GM23338 (cell line): Measurements from ENCODE around the gene OPALIN. TPM values are rescaled to one million over a fixed set of nuclear protein-coding genes. Genes with fewer than 3 reads are reported as not detected.

Source experiments
- ATAC-seq: fragments of 200-7000 bp; cut with Tn5 transposase; 3 replicates; pipeline ENCODE4 v1.9.1; 2020
- DNase-seq: peaks from one replicate; pipeline ENCODE4 v3.0.0-alpha.2; 2015; ENCODE audit warnings: low spot score
- H2AFZ ChIP-seq: fragments of 200-600 bp; sonication (generic); 2 replicates; pipeline ENCODE4 v1.8.0; 2016; ENCODE audit warnings: antibody characterized with exemption, mild to moderate bottlenecking, moderate library complexity
- H3F3A ChIP-seq: fragments of 200-600 bp; sonication (generic); replicated peaks from 2 replicates; pipeline ENCODE4 v1.8.0; 2017; ENCODE audit warnings: antibody characterized with exemption, mixed run types, low read depth
- H3K27ac ChIP-seq: fragments of 200-600 bp; sonication (generic); 2 replicates; pipeline ENCODE4 v1.6.1; 2016; ENCODE audit warnings: low read depth
- H3K27me3 ChIP-seq: fragments of 200-600 bp; sonication (generic); 2 replicates; pipeline ENCODE4 v1.8.0; 2016; ENCODE audit warnings: mild to moderate bottlenecking, mixed run types, moderate library complexity; ENCODE audit not compliant: insufficient read depth
- H3K36me3 ChIP-seq: fragments of 200-600 bp; sonication (generic); 2 replicates; pipeline ENCODE4 v1.8.0; 2016; ENCODE audit warnings: mild to moderate bottlenecking; ENCODE audit not compliant: insufficient read depth
- H3K4me1 ChIP-seq: fragments of 200-600 bp; sonication (generic); 2 replicates; pipeline ENCODE4 v1.8.0; 2016; ENCODE audit warnings: mild to moderate bottlenecking, moderate library complexity; ENCODE audit not compliant: insufficient read depth
- H3K4me2 ChIP-seq: fragments of 200-600 bp; sonication (generic); 2 replicates; pipeline ENCODE4 v1.7.1; 2017; ENCODE audit warnings: mixed run types
- H3K4me3 ChIP-seq: fragments of 200-600 bp; sonication (generic); 2 replicates; pipeline ENCODE4 v1.6.1; 2016; ENCODE audit warnings: mixed run types
- H3K79me2 ChIP-seq: fragments of 200-600 bp; sonication (generic); replicated peaks from 2 replicates; pipeline ENCODE4 v1.8.0; 2017; ENCODE audit warnings: mild to moderate bottlenecking; ENCODE audit not compliant: insufficient read depth
- H3K9me2 ChIP-seq: fragments of 200-600 bp; sonication (generic); 2 replicates; pipeline ENCODE4 v1.8.0; 2017; ENCODE audit not compliant: insufficient read depth
- H4K20me1 ChIP-seq: fragments of 200-600 bp; sonication (generic); replicated peaks from 2 replicates; pipeline ENCODE4 v1.8.0; 2017; ENCODE audit warnings: mild to moderate bottlenecking; ENCODE audit not compliant: insufficient read depth
- H3K27ac Mint-ChIP-seq: 2 replicates; pipeline ENCODE4 v1.8.0; 2020; ENCODE audit warnings: inconsistent platforms, mild to moderate bottlenecking, moderate library complexity, mixed read lengths
- H3K27me3 Mint-ChIP-seq: 3 replicates; pipeline ENCODE4 v1.8.0; 2022; ENCODE audit warnings: low read depth, mild to moderate bottlenecking, moderate library complexity, mixed read lengths, inconsistent platforms; ENCODE audit not compliant: insufficient read depth, poor library complexity
- H3K36me3 Mint-ChIP-seq: 3 replicates; pipeline ENCODE4 v1.8.0; 2021; ENCODE audit warnings: low read depth, mild to moderate bottlenecking, inconsistent platforms, moderate library complexity, mixed read lengths
- H3K4me1 Mint-ChIP-seq: 3 replicates; pipeline ENCODE4 v1.8.0; 2020; ENCODE audit warnings: mild to moderate bottlenecking, inconsistent platforms, mixed read lengths
- H3K4me3 Mint-ChIP-seq: 3 replicates; pipeline ENCODE4 v1.8.0; 2021; ENCODE audit warnings: moderate library complexity, mild to moderate bottlenecking, inconsistent platforms, mixed read lengths
- H3K9me3 Mint-ChIP-seq: 3 replicates; pipeline ENCODE4 v1.8.0; 2020; ENCODE audit warnings: moderate library complexity, mild to moderate bottlenecking, inconsistent platforms, mixed read lengths
- NANOG ChIP-seq: IDR thresholded peaks from 2 replicates; pipeline ENCODE4 v1.6.1; 2016; ENCODE audit warnings: antibody characterized with exemption, borderline replicate concordance
- REST ChIP-seq: IDR thresholded peaks from one replicate; pipeline ENCODE4 v1.6.1; 2018; ENCODE audit warnings: antibody characterized with exemption; ENCODE audit not compliant: unreplicated experiment
- ZNF114 ChIP-seq: fragments of 250-450 bp; sonication (Bioruptor Pico); IDR thresholded peaks from 2 replicates; pipeline ENCODE4 v1.5.0; 2020; ENCODE audit warnings: mild to moderate bottlenecking, moderate library complexity
- ZNF462 ChIP-seq: fragments of 250-450 bp; sonication (Bioruptor Pico); IDR thresholded peaks from 2 replicates; pipeline ENCODE4 v1.5.0; 2020; ENCODE audit warnings: mild to moderate bottlenecking, moderate library complexity
- polyA plus RNA-seq: library from polyadenylated mRNA; unstranded; fragments of >200 nt; fragmentation: Nextera tagmentation; extraction: Ambion mirVana; gene quantifications from 2 replicates; pipeline ENCODE4 v1.2.1, GENCODE V29; 2016
- total RNA-seq: library from RNA; depleted of rRNA; stranded (reverse); fragments of >200 nt; shearing (Covaris generic); gene quantifications from 2 replicates; pipeline ENCODE4 v1.2.3, GENCODE V29; 2014
- TF ChIP-seq, protein P1 (sequence below), 2 experiments: fragments of 200-600 bp in 1 of 2; sonication (generic) in 1 of 2; conservative IDR thresholded peaks; 2 replicates each; pipeline versions ENCODE4 v1.5.1 to v1.6.1; 2016 to 2017; ENCODE audit warnings: antibody characterized with exemption in 2 of 2, low read depth in 2 of 2, mild to moderate bottlenecking in 2 of 2, moderate library complexity in 1 of 2

The OPALIN gene
- total and polyA plus RNA-seq, 2 experiments from 2014 or later: not detected

DNA sequence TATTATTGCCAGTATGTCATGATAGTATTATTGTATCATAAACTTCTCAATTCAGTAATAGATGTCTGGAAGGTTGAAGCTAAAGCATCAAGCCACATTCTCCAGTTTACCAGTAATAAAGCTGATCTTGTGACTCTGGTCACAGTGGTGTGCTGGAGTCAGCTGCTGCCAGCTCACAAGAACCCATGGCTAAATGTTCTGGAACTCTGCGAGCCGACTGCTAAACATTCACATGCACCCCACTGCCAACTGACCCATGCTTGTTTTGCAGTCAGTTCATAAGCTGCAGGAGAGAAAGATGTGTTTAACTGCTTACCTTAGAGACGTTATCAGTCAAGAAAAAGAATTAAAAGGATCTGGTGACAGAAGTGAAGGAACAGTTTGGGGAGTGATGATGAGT is 60.4 kb downstream of the OPALIN start:
- TF ChIP-seq ZNF462 (CRISPR knock-in tag): no peak
- no peak for TF ChIP-seq NANOG
- TF ChIP-seq REST: no peak
- TF ChIP-seq, protein P1, sequence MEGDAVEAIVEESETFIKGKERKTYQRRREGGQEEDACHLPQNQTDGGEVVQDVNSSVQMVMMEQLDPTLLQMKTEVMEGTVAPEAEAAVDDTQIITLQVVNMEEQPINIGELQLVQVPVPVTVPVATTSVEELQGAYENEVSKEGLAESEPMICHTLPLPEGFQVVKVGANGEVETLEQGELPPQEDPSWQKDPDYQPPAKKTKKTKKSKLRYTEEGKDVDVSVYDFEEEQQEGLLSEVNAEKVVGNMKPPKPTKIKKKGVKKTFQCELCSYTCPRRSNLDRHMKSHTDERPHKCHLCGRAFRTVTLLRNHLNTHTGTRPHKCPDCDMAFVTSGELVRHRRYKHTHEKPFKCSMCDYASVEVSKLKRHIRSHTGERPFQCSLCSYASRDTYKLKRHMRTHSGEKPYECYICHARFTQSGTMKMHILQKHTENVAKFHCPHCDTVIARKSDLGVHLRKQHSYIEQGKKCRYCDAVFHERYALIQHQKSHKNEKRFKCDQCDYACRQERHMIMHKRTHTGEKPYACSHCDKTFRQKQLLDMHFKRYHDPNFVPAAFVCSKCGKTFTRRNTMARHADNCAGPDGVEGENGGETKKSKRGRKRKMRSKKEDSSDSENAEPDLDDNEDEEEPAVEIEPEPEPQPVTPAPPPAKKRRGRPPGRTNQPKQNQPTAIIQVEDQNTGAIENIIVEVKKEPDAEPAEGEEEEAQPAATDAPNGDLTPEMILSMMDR (conservative IDR thresholded peaks at IDR 0.05; ENCODE audit: low read depth in 2 of 2): no peak
- no peak for TF ChIP-seq ZNF114 (CRISPR knock-in tag)
- H3K27ac ChIP-seq: no peak overlapping the region
- peaks cover 14% of the 10 kb centered on the region for H3K4me1 Mint-ChIP-seq
- no peaks in the 10 kb centered on the region for H3K36me3 ChIP-seq
- no peak overlapping the region for H3K4me2 ChIP-seq
- no peaks in the 10 kb centered on the region for H3K9me3 Mint-ChIP-seq
- no peak overlapping the region for H3K4me3 ChIP-seq
- H3K4me1 ChIP-seq: no peaks in the 10 kb centered on the region; the same call in none of the 2 replicates
- no peaks in the 10 kb centered on the region for H3K36me3 Mint-ChIP-seq
- peaks cover 6% of the 10 kb centered on the region for H3K27me3 Mint-ChIP-seq
- H3K27ac Mint-ChIP-seq: no peak overlapping the region
- H3K9me2 ChIP-seq: 0 out of 2 replicates have a peak, but pooled peaks cover 2% of the 10 kb centered on the region
- H3F3A ChIP-seq: no peaks in the 10 kb centered on the region
- no peaks in the 10 kb centered on the region for H4K20me1 ChIP-seq
- ATAC-seq (no peak), DNase-seq (no peak)
- H3K79me2 ChIP-seq: no peaks in the 10 kb centered on the region
- no peak overlapping the region for H2AFZ ChIP-seq
- H3K4me3 Mint-ChIP-seq: no peak overlapping the region
- no peaks in the 10 kb centered on the region for H3K27me3 ChIP-seq
